Heart left ventricle (tissue), 13 donors: Measurements from ENCODE around the gene KCNQ4.

Source experiments
- CTCF ChIP-seq, 12 donors: fragments of 200-600 bp; sonication (generic) in 4 of 12; IDR thresholded peaks; one replicate each; pipeline versions ENCODE4 v1.5.0 to v1.8.0; 2018 to 2022; ENCODE audit warnings: antibody characterized with exemption in 12 of 12, mild to moderate bottlenecking in 5 of 12
- POLR2A ChIP-seq, 2 donors: fragments of 450-650 bp; IDR thresholded peaks; one replicate each; pipeline ENCODE4 v1.6.1; 2017; ENCODE audit warnings: antibody characterized with exemption in 2 of 2, mild to moderate bottlenecking in 2 of 2, moderate library complexity in 2 of 2
- donor health status: ischemic (EF 13 %, LVEDD 7.1; RV severe dilation, severe dysfunction).
- donor health status: DM: no; HTN: yes; CAD: no.
- donor health status: DM: no; HTN: no; CAD: no.
- donor health status: ischemic (EF 25% LVEDD 6.9; RV normal size, moderate dysfunction).
- donor health status: ischemic (EF 25% LVEDD 5.7; RV mildly dilated, moderate dysfunction).
- donor health status: ischemic (EF 35%, LVEDD 5.7; RV mildly dilated, moderate dysfunction).
- donor health status: nonischemic (EF 11% LVEDD 7.7; RV severe dilation, severe dysfunction).
- donor health status: DM: yes; HTN: yes; CAD: no.
- donor health status: PGD.
- donor health status: ischemic (EF 29% LVEDD 5.4; RV normal size, mild dysfunction).
- donor health status: nonischemic (EF 23%, LVEDD 6.1; RV moderate dilation, normal function).

- no peak for TF ChIP-seq CTCF (IDR thresholded peaks at IDR 0.05)
- no peak for TF ChIP-seq POLR2A (IDR thresholded peaks at IDR 0.05)
Measured at GRCh38 chr1:40755067-40755466, 28.5 kb upstream of the KCNQ4 start.
